Cardiac muscle cell (in vitro differentiated cells and primary cell): ENCODE measurements around the gene C6orf132. TPM values are rescaled to one million over a fixed set of nuclear protein-coding genes. Genes with fewer than 3 reads are reported as not detected.

ENCODE experiments used
- DNase-seq, 2 donors: peaks; one replicate each; pipeline versions ENCODE4 v3.0.0 to v3.0.0-alpha.2; 2010 to 2017; ENCODE audit warnings: low read depth in 1 of 2, low spot score in 1 of 2
- H3K27ac ChIP-seq: fragments of 200-600 bp; sonication (generic); 2 replicates; pipeline ENCODE4 v1.5.1; 2016
- H3K27me3 ChIP-seq: fragments of 200-600 bp; sonication (generic); 2 replicates; pipeline ENCODE4 v1.6.0; 2016; ENCODE audit warnings: control low read depth
- H3K36me3 ChIP-seq: fragments of 200-600 bp; sonication (generic); 2 replicates; pipeline ENCODE4 v1.5.1; 2016; ENCODE audit warnings: control low read depth
- H3K4me1 ChIP-seq: fragments of 200-600 bp; sonication (generic); 2 replicates; pipeline ENCODE4 v1.8.1; 2017; ENCODE audit warnings: low read depth, mild to moderate bottlenecking, mixed run types
- H3K4me3 ChIP-seq: fragments of 200-600 bp; sonication (generic); 2 replicates; pipeline ENCODE4 v1.5.1; 2016; ENCODE audit warnings: mild to moderate bottlenecking
- H3K9me3 ChIP-seq: fragments of 200-600 bp; sonication (generic); 2 replicates; pipeline ENCODE4 v1.5.1; 2017; ENCODE audit warnings: low read depth, mild to moderate bottlenecking, control low read depth
- CTCF ChIP-seq: IDR thresholded peaks from 2 replicates; pipeline ENCODE4 v1.5.1; 2012; ENCODE audit warnings: low read depth, mild to moderate bottlenecking, low read length
- polyA plus RNA-seq: library from polyadenylated mRNA; unstranded; fragments of >200 nt; fragmentation: Nextera tagmentation; extraction: Ambion mirVana; gene quantifications from 2 replicates; pipeline ENCODE4 v1.2.1, GENCODE V29; 2016
- total RNA-seq: library from RNA; depleted of rRNA; stranded (reverse); fragments of >200 nt; gene quantifications from 2 replicates; pipeline ENCODE4 v1.2.3, GENCODE V29; 2016

Gene C6orf132
- 1.7 and 2.7 TPM in 2 replicates for total RNA-seq
- polyA plus RNA-seq, result 0.49 and 0.56 TPM in 2 replicates

- no peaks in the 10 kb centered on the region for H3K36me3 ChIP-seq
- TF ChIP-seq CTCF, result no peak
- H3K27me3 ChIP-seq, result no peaks in the 10 kb centered on the region
- H3K27ac ChIP-seq, result no peak within 1 kb of the TSS
- no peaks in the 10 kb centered on the region for H3K9me3 ChIP-seq
- peak; percentile 45 to 70 for DNase-seq
- H3K4me1 ChIP-seq, result peaks cover 12% of the 10 kb centered on the region
- H3K4me3 ChIP-seq, result peak within 1 kb of the TSS; percentile 48
Measured at GRCh38 chr6:42142118-42142835, at the start of gene C6orf132. C6orf132 (minus strand) TSS chr6:42142620; CDS start chr6:42142444, 176 bp downstream.

DNA sequence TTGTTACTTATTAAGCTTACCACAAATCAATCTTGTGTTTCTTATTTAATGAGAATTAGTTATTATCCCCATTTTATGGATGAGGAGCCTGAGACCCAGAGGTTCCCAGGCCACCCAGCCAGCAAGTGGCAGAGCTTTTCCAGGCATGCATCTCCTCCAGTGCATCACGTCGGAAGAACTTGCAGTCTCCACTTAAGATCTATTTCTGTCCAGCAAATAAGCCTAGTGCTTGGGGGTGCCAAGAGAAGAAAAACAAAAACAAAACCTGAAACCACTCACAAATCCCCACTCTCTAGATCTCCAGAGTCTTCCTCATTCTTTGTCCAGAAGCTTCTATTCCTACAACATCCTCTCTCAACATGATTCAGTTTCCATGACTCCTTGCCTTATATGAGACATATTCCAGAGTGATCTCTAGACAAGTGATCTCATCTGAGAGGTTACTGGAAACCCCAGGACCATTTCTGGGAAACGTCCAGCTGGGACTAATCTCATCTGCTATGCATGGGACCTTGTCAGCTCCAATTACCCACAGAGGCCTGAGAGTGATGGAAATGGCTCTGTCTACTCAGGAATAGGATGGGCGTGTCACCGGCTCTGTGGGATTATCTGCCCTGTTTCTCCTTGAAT is 48.2 kb upstream of the C6orf132 start:
- H3K4me3 ChIP-seq, result no peak overlapping the region
- no peaks in the 10 kb centered on the region for H3K36me3 ChIP-seq
- no peaks in the 10 kb centered on the region for H3K9me3 ChIP-seq
- H3K4me1 ChIP-seq, result no peaks in the 10 kb centered on the region
- DNase-seq, result peak in 1 of 2 donors; percentile 48
- TF ChIP-seq CTCF, result no peak
- no peak overlapping the region for H3K27ac ChIP-seq
- H3K27me3 ChIP-seq, result no peaks in the 10 kb centered on the region

- DNase-seq, result no peak
- Histone ChIP-seq H3K27ac (no peak overlapping the region), H3K4me1 (no peaks in the 10 kb centered on the region), H3K9me3 (no peaks in the 10 kb centered on the region), H3K4me3 (no peak overlapping the region), H3K36me3 (no peaks in the 10 kb centered on the region), H3K27me3 (no peaks in the 10 kb centered on the region)
- TF ChIP-seq CTCF, result no peak
Measured at GRCh38 chr6:42188406-42188805, 46.0 kb upstream of the C6orf132 start.

- no peak overlapping the region for H3K4me3 ChIP-seq
- H3K27me3 ChIP-seq, result no peaks in the 10 kb centered on the region
- H3K27ac ChIP-seq, result no peak overlapping the region
- no peaks in the 10 kb centered on the region for H3K36me3 ChIP-seq
- no peak for TF ChIP-seq CTCF
- peak in 1 of 2 donors; percentile 21 for DNase-seq
- H3K9me3 ChIP-seq, result no peaks in the 10 kb centered on the region
- no peaks in the 10 kb centered on the region for H3K4me1 ChIP-seq
Measured at GRCh38 chr6:42185597-42185996, 43.2 kb upstream of the C6orf132 start.

GRCh38 chr6:42184475-42184874 is 42.1 kb upstream of the C6orf132 start:
- Histone ChIP-seq H3K4me3 (no peak overlapping the region), H3K4me1 (no peaks in the 10 kb centered on the region), H3K9me3 (no peaks in the 10 kb centered on the region), H3K27ac (no peak overlapping the region), H3K27me3 (no peaks in the 10 kb centered on the region), H3K36me3 (no peaks in the 10 kb centered on the region)
- DNase-seq, result no peak
- no peak for TF ChIP-seq CTCF
